Esophagus muscularis mucosa (tissue), 4 donors: ENCODE data around the gene JAKMIP3. TPM values are rescaled to one million over a fixed set of nuclear protein-coding genes. Genes with fewer than 3 reads are reported as not detected.

Experiments
- DNase-seq: peaks from one replicate; pipeline ENCODE4 v3.0.0-alpha.2; 2017; ENCODE audit errors: extremely low spot score
- H3K27ac ChIP-seq, 4 donors: fragments of 200-600 bp; sonication (generic); replicated peaks in 1 of 4; 1 replicate in 3 of 4; 2 replicates in 1 of 4; pipeline ENCODE4 v1.5.1; 2016 to 2019; ENCODE audit warnings: mild to moderate bottlenecking in 1 of 4
- H3K27me3 ChIP-seq, 4 donors: fragments of 200-600 bp; sonication (generic); one replicate each; pipeline versions ENCODE4 v1.5.1 to v1.6.0; 2016 to 2019
- H3K36me3 ChIP-seq, 4 donors: fragments of 200-600 bp; sonication (generic); one replicate each; pipeline ENCODE4 v1.5.1; 2016 to 2019
- H3K4me1 ChIP-seq, 4 donors: fragments of 200-600 bp; sonication (generic); one replicate each; pipeline ENCODE4 v1.5.1; 2016 to 2019
- H3K4me3 ChIP-seq, 4 donors: fragments of 200-600 bp; sonication (generic); 1 replicate in 2 of 4; 2 replicates in 2 of 4; pipeline ENCODE4 v1.5.1; 2016 to 2019; ENCODE audit warnings: mild to moderate bottlenecking in 4 of 4, moderate library complexity in 1 of 4
- H3K9me3 ChIP-seq, 4 donors: fragments of 200-600 bp; sonication (generic); 1 replicate in 3 of 4; 2 replicates in 1 of 4; pipeline ENCODE4 v1.5.1; 2016 to 2019
- CTCF ChIP-seq, 3 experiments: fragments of 200-600 bp in 2 of 3; fragments of 450-650 bp in 1 of 3; sonication (generic) in 2 of 3; IDR thresholded peaks; one replicate each; pipeline ENCODE4 v1.5.1; 2017 to 2019; ENCODE audit warnings: antibody characterized with exemption in 3 of 3, mild to moderate bottlenecking in 2 of 3, moderate library complexity in 1 of 3
- EP300 ChIP-seq: sonication (generic); formaldehyde crosslinking; IDR thresholded peaks from one replicate; pipeline ENCODE4 v1.6.1; 2017; ENCODE audit warnings: antibody characterized with exemption
- POLR2A ChIP-seq: fragments of 450-650 bp; IDR thresholded peaks from one replicate; pipeline ENCODE4 v1.6.1; 2017; ENCODE audit warnings: antibody characterized with exemption, moderate library complexity, mild to moderate bottlenecking, low read depth
- POLR2AphosphoS5 ChIP-seq, 2 donors: sonication (generic); formaldehyde crosslinking; IDR thresholded peaks; one replicate each; pipeline ENCODE4 v1.6.1; 2017; ENCODE audit warnings: antibody characterized with exemption in 2 of 2
- WGBS: methylation state at CpG from one replicate; pipeline ENCODE4 v1.1.5; 2018; 5-methylcytosine and 5-hydroxymethylcytosine counted together
- intact Hi-C: fragments of 100-400 bp; cut with DNase I; formaldehyde crosslinking; loops from one replicate; pipeline ENCODE4 v1.15.1; 2023
- total RNA-seq, 4 donors: library from RNA; depleted of rRNA; stranded (reverse); fragments of >200 nt; gene quantifications; one replicate each; pipeline versions ENCODE4 v1.1.0 to v1.2.1, GENCODE V29; 2016

Gene JAKMIP3
- total RNA-seq, 4 donors from 2014 or later = 0.66 to 1.6 (median 0.97) TPM

- no peak for TF ChIP-seq EP300
- TF ChIP-seq POLR2A = no peak
- TF ChIP-seq CTCF (IDR thresholded peaks at IDR 0.05) = no peak
- no peak for TF ChIP-seq POLR2AphosphoS5 (IDR thresholded peaks at IDR 0.05)
- intact Hi-C loops = no loop called here
- H3K9me3 ChIP-seq = no peaks in the 10 kb centered on the region
- H3K4me1 ChIP-seq = peaks cover 0 to 6% (median 0%) of the 10 kb centered on the region in 4 donors
- H3K4me3 ChIP-seq = no peak overlapping the region
- peaks cover 0 to 8% (median under 1%) of the 10 kb centered on the region in 4 donors for H3K36me3 ChIP-seq
- DNase-seq = no peak
- H3K27me3 ChIP-seq = no peaks in the 10 kb centered on the region
- no peak overlapping the region for H3K27ac ChIP-seq
- 80% methylated on average over 10 of the region's 10 CpGs for WGBS
Measured at GRCh38 chr10:132112611-132113010, 46.9 kb downstream of the JAKMIP3 start.

- no peak for DNase-seq
- Histone ChIP-seq H3K27ac (no peak overlapping the region), H3K4me3 (no peak overlapping the region), H3K4me1 (peaks cover 0 to 6% (median 0%) of the 10 kb centered on the region in 4 donors), H3K27me3 (no peaks in the 10 kb centered on the region), H3K36me3 (peaks cover 0 to 8% (median 0%) of the 10 kb centered on the region in 4 donors), H3K9me3 (no peaks in the 10 kb centered on the region)
- intact Hi-C loops = no loop called here
- WGBS = 85% methylated on average over 6 of the region's 6 CpGs
- TF ChIP-seq CTCF (IDR thresholded peaks at IDR 0.05) (no peak), POLR2AphosphoS5 (IDR thresholded peaks at IDR 0.05) (no peak), POLR2A (no peak), EP300 (no peak)
Measured at GRCh38 chr10:132113206-132113605, 47.5 kb downstream of the JAKMIP3 start.

GRCh38 chr10:132113766-132114365 is 48.1 kb downstream of the JAKMIP3 start:
- no peaks in the 10 kb centered on the region for H3K9me3 ChIP-seq
- H3K27me3 ChIP-seq = no peaks in the 10 kb centered on the region
- WGBS = 80% methylated on average over 14 of the region's 14 CpGs
- peaks cover 0 to 6% (median 0%) of the 10 kb centered on the region in 4 donors for H3K4me1 ChIP-seq
- H3K27ac ChIP-seq = no peak overlapping the region
- H3K4me3 ChIP-seq = no peak overlapping the region
- H3K36me3 ChIP-seq = peaks cover 0 to 8% (median 0%) of the 10 kb centered on the region in 4 donors
- DNase-seq = no peak
- no peak for TF ChIP-seq EP300
- no peak for TF ChIP-seq POLR2AphosphoS5 (IDR thresholded peaks at IDR 0.05)
- no peak for TF ChIP-seq CTCF (IDR thresholded peaks at IDR 0.05)
- no peak for TF ChIP-seq POLR2A
- intact Hi-C loops = no loop called here

- intact Hi-C loops = no loop called here
- WGBS = 95% methylated on average over 21 of the region's 24 CpGs
- H3K9me3 ChIP-seq = no peaks in the 10 kb centered on the region
- no peak for DNase-seq
- H3K36me3 ChIP-seq = peaks cover 0 to 8% (median 0%) of the 10 kb centered on the region in 4 donors
- H3K4me3 ChIP-seq = no peak overlapping the region
- H3K4me1 ChIP-seq = peaks cover 0 to 4% (median 0%) of the 10 kb centered on the region in 4 donors
- TF ChIP-seq POLR2AphosphoS5 (IDR thresholded peaks at IDR 0.05) (no peak), POLR2A (no peak), EP300 (no peak), CTCF (IDR thresholded peaks at IDR 0.05) (no peak)
- no peaks in the 10 kb centered on the region for H3K27me3 ChIP-seq
- H3K27ac ChIP-seq = no peak overlapping the region
Measured at GRCh38 chr10:132114953-132115520, 49.3 kb downstream of the JAKMIP3 start.

Other genes with a start within 250 kb of the JAKMIP3 start
- gene PPP2R2D, start 164.9 kb upstream of the JAKMIP3 start, total RNA-seq = 10 to 100 TPM; 38.2 to 49.7 (median 41.0) TPM
- gene BNIP3, start 84.0 kb upstream of the JAKMIP3 start, total RNA-seq = 10 to 100 TPM; 51.4 to 68.9 (median 62.6) TPM
- 1 to 10 TPM in 3 of 4 donors, under 1 TPM in 1; 0.42 to 4.5 (median 1.9) TPM for gene DPYSL4, start 121.0 kb downstream of the JAKMIP3 start, total RNA-seq
- gene STK32C, start 242.0 kb downstream of the JAKMIP3 start, total RNA-seq = 10 to 100 TPM in 1 of 4 donors, 1 to 10 TPM in 3; 4.8 to 10.9 (median 7.8) TPM